ENCODE data around the gene EIF3I. TPM values are rescaled to one million over a fixed set of nuclear protein-coding genes. Genes with fewer than 3 reads are reported as not detected.

Gene EIF3I
- total RNA-seq, 1 experiment from 2014 or later = 178 TPM

DNA sequence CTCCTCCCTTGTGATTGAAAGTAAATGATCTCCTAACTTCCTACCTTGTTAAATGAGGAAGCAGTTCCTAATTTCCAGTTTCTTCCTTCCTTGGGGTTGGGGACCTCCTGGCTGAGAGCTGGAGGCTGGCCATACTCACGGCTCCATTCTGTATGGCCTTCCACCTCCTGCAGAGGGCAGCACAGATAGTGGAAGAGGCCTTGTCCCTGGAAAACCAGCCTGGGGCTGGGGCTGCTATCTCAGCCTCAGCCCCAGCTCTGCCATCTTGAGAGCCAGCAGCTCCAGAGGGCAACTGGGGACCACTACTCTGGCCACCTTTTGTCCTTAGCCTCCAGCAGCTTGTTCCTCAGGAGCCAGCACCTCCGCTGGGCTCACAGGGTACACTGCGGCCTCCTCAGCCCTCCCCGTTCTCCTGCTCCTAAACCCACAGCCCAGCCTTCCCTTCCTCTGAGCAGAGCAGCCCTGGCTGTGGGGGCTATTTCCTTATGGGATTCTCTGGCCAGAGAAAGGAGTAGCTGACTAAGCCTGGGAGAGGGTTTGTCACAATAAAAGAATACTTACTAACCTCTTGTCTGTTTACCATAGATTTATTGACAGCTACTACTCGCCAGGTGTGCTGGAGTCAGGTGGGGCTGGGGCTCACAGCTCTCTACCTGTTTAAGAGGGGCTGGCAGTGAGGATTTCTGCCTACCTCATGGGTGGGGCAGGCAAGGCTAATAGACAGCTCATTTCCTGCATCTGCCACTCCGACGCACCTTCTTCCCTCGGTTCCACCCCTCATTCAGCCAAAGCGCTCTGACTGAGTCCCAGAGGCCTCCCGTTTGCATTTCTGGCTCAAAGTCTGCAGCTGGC, 6.4 kb upstream of the EIF3I start:
- no peak overlapping the region for H3K27ac ChIP-seq (ENCODE audit: low read length)
- no peaks in the 10 kb centered on the region for H3K36me3 ChIP-seq (ENCODE audit: insufficient read depth, low read length)
- H2AFZ ChIP-seq (ENCODE audit: low read length) = no peak overlapping the region
- H3K4me3 ChIP-seq (ENCODE audit: low read length) = no peak overlapping the region
- H4K20me1 ChIP-seq (ENCODE audit: insufficient read depth, low read depth, low read length) = no peaks in the 10 kb centered on the region
- peaks cover 12% of the 10 kb centered on the region for H3K4me1 ChIP-seq (ENCODE audit: low read length)
- H3K9me3 ChIP-seq (ENCODE audit: low read length) = no peaks in the 10 kb centered on the region
- H3K4me2 ChIP-seq (ENCODE audit: low read depth, low read length, poor library complexity, severe bottlenecking) = no peak overlapping the region
- H3K9me2 ChIP-seq (replicated peaks; ENCODE audit: insufficient read depth, low read length) = no peaks in the 10 kb centered on the region
- H3K79me2 ChIP-seq (ENCODE audit: low read length) = peaks cover under 1% of the 10 kb centered on the region; the same call in 1 of the 2 replicates
- no peaks in the 10 kb centered on the region for H3K27me3 ChIP-seq (ENCODE audit: low read length)
- DNase-seq = peak; percentile 87
- no peak overlapping the region for H3K9ac ChIP-seq (ENCODE audit: low read length)

DNA sequence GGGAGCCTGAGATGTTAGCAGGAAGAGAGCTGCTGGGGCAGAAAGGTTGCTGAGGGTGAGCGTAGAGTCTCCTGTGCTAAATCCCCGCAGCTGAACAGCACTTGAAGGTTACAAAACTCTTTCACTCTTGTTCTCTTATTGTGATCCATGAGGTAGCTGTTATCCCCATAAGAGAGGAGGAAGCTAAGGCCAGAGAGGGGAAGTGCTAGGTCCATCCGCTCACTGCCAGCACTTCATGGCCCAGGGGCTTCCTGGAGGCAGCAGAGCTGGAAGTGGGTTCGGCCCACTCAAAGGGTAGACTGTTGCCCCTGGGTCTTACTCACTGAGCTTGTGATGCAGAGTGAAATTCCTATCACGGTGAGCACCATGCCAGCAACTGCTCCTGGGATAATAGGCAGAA, 5.6 kb upstream of the EIF3I start:
- H3K27me3 ChIP-seq (ENCODE audit: low read length) = no peaks in the 10 kb centered on the region
- no peak overlapping the region for H3K27ac ChIP-seq (ENCODE audit: low read length)
- H4K20me1 ChIP-seq (ENCODE audit: insufficient read depth, low read depth, low read length) = no peaks in the 10 kb centered on the region
- peaks cover 19% of the 10 kb centered on the region for H3K4me1 ChIP-seq (ENCODE audit: low read length)
- H3K4me2 ChIP-seq (ENCODE audit: low read depth, low read length, poor library complexity, severe bottlenecking) = no peak overlapping the region
- no peak overlapping the region for H3K4me3 ChIP-seq (ENCODE audit: low read length)
- H3K9me2 ChIP-seq (replicated peaks; ENCODE audit: insufficient read depth, low read length) = no peaks in the 10 kb centered on the region
- no peak overlapping the region for H3K9ac ChIP-seq (ENCODE audit: low read length)
- no peak overlapping the region for H2AFZ ChIP-seq (ENCODE audit: low read length)
- DNase-seq = no peak
- no peaks in the 10 kb centered on the region for H3K36me3 ChIP-seq (ENCODE audit: insufficient read depth, low read length)
- H3K79me2 ChIP-seq (ENCODE audit: low read length) = peaks cover 8% of the 10 kb centered on the region
- no peaks in the 10 kb centered on the region for H3K9me3 ChIP-seq (ENCODE audit: low read length)

DNA sequence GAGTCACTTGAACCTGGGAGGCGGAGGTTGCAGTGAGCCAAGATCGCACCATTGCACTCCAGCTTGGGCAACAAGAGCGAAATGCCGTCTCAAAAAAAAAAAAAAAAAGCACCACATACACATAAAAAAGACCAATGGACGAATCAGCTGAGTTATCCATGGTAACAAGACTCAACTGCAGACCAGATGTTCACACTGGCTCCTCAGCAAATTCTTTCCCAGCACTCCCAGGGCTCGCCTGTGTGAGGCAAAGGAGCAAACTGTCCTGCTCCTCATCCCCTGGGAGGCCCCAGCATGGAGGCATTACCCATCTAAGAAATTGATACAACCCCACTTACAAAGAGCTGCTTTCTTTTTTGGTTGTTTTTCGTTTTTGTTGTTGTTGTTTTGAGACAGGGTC, 3.2 kb upstream of the EIF3I start:
- no peak overlapping the region for H3K4me3 ChIP-seq (ENCODE audit: low read length)
- no peak overlapping the region for H3K9ac ChIP-seq (ENCODE audit: low read length)
- H2AFZ ChIP-seq (ENCODE audit: low read length) = no peak overlapping the region
- peaks cover 33% of the 10 kb centered on the region for H3K4me1 ChIP-seq (ENCODE audit: low read length)
- peaks cover 31% of the 10 kb centered on the region for H3K79me2 ChIP-seq (ENCODE audit: low read length)
- H3K9me3 ChIP-seq (ENCODE audit: low read length) = no peaks in the 10 kb centered on the region
- H3K4me2 ChIP-seq (ENCODE audit: low read depth, low read length, poor library complexity, severe bottlenecking) = no peak overlapping the region
- H3K27ac ChIP-seq (ENCODE audit: low read length) = no peak overlapping the region
- no peaks in the 10 kb centered on the region for H3K9me2 ChIP-seq (replicated peaks; ENCODE audit: insufficient read depth, low read length)
- no peaks in the 10 kb centered on the region for H3K27me3 ChIP-seq (ENCODE audit: low read length)
- H4K20me1 ChIP-seq (ENCODE audit: insufficient read depth, low read depth, low read length) = no peaks in the 10 kb centered on the region
- H3K36me3 ChIP-seq (ENCODE audit: insufficient read depth, low read length) = peaks cover 5% of the 10 kb centered on the region; the same call in 1 of the 2 replicates
- no peak for DNase-seq

DNA sequence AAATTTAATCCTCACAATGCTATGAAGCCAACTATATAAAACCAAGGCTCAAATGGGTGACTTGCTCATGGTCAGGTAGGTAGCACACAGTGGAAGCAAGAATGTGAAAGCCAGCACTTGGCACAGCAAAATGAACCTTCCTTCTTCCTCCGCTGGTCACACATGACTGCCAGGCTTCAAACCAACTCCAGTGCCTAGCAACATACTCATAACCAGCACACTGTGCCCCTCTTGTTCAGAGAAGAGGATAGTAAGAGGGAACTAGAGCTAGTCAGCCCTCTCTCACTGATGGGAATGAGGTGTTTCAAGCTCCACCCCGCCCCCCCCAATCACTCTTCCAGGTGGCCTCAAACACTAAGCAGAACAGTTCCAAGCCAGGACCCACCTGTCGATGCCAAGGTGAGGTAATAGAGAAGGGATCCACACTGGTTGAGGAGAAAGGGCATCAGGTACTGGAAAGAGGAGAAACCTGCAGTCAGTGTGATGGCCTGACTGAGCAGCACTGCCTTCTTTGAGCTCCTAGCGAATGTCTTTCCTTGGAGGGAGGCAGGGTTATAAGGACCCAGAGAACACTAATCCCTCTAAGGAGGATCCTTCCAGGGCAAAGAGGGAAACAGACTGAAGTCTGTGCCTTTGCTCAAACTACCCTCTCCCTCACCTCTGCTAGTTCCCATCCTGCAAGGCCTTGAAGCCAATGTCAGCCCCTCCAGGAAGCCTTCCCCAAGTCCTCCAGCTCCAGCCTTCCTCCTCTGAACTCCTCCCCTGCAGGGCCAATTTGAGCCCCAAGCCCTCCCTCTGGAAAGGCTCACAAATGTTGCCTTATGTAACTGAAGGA, 1.2 kb upstream of the EIF3I start:
- no peak overlapping the region for H2AFZ ChIP-seq (ENCODE audit: low read length)
- H3K9ac ChIP-seq (ENCODE audit: low read length) = peak overlapping the region; percentile 95
- peaks cover 33% of the 10 kb centered on the region for H3K4me1 ChIP-seq (ENCODE audit: low read length)
- H3K27ac ChIP-seq (ENCODE audit: low read length) = peak overlapping the region; percentile 31; the same call in 1 of the 2 replicates
- H3K79me2 ChIP-seq (ENCODE audit: low read length) = peaks cover 35% of the 10 kb centered on the region
- DNase-seq = no peak
- H3K9me3 ChIP-seq (ENCODE audit: low read length) = no peaks in the 10 kb centered on the region
- H3K4me2 ChIP-seq (ENCODE audit: low read depth, low read length, poor library complexity, severe bottlenecking) = peak overlapping the region; percentile 79
- H3K4me3 ChIP-seq (ENCODE audit: low read length) = peak overlapping the region; percentile 94
- H3K36me3 ChIP-seq (ENCODE audit: insufficient read depth, low read length) = peaks cover 12% of the 10 kb centered on the region; the same call in 1 of the 2 replicates
- H3K9me2 ChIP-seq (replicated peaks; ENCODE audit: insufficient read depth, low read length) = no peaks in the 10 kb centered on the region
- no peaks in the 10 kb centered on the region for H4K20me1 ChIP-seq (ENCODE audit: insufficient read depth, low read depth, low read length)
- H3K27me3 ChIP-seq (ENCODE audit: low read length) = no peaks in the 10 kb centered on the region

DNA sequence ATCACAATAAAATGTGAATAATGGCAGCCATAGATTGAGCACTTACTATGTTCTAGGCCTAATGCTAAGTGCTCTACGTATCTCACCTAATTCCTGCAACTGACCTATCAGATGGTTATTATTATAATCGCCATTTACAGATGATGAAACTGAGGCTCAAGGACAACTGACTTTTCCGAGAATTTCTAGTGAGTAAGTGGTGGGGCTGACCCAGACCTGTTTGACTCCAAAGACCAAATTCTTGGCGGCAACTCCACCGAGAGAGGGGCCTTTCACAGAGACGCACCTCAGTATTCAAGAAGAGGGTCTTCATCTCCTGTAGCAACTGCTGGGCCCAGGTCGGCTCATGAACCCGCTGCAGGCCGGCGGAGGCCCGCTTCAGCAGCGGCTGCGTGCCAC, 627 bp upstream of the EIF3I start:
- no peaks in the 10 kb centered on the region for H3K9me2 ChIP-seq (replicated peaks; ENCODE audit: insufficient read depth, low read length)
- no peaks in the 10 kb centered on the region for H3K27me3 ChIP-seq (ENCODE audit: low read length)
- DNase-seq = no peak
- no peaks in the 10 kb centered on the region for H4K20me1 ChIP-seq (ENCODE audit: insufficient read depth, low read depth, low read length)
- no peaks in the 10 kb centered on the region for H3K9me3 ChIP-seq (ENCODE audit: low read length)
- peak overlapping the region; percentile 94 for H3K4me3 ChIP-seq (ENCODE audit: low read length)
- H3K36me3 ChIP-seq (ENCODE audit: insufficient read depth, low read length) = peaks cover 12% of the 10 kb centered on the region; the same call in 1 of the 2 replicates
- peaks cover 35% of the 10 kb centered on the region for H3K79me2 ChIP-seq (ENCODE audit: low read length)
- H3K4me2 ChIP-seq (ENCODE audit: low read depth, low read length, poor library complexity, severe bottlenecking) = peak overlapping the region; percentile 79
- H3K27ac ChIP-seq (ENCODE audit: low read length) = peak overlapping the region; percentile 31; the same call in 1 of the 2 replicates
- H2AFZ ChIP-seq (ENCODE audit: low read length) = peak overlapping the region; percentile 44; the same call in 1 of the 2 replicates
- peak overlapping the region; percentile 95 for H3K9ac ChIP-seq (ENCODE audit: low read length)
- peaks cover 33% of the 10 kb centered on the region for H3K4me1 ChIP-seq (ENCODE audit: low read length)

GRCh38 chr1:32223683-32224082, 1.5 kb downstream of the EIF3I start:
- H3K79me2 ChIP-seq (ENCODE audit: low read length) = peaks cover 35% of the 10 kb centered on the region
- peak overlapping the region; percentile 94 for H3K4me3 ChIP-seq (ENCODE audit: low read length)
- H3K4me2 ChIP-seq (ENCODE audit: low read depth, low read length, poor library complexity, severe bottlenecking) = peak overlapping the region; percentile 79
- H3K27me3 ChIP-seq (ENCODE audit: low read length) = no peaks in the 10 kb centered on the region
- H2AFZ ChIP-seq (ENCODE audit: low read length) = no peak overlapping the region
- H3K4me1 ChIP-seq (ENCODE audit: low read length) = peaks cover 29% of the 10 kb centered on the region
- peaks cover 21% of the 10 kb centered on the region; the same call in 1 of the 2 replicates for H3K36me3 ChIP-seq (ENCODE audit: insufficient read depth, low read length)
- no peak overlapping the region for H3K27ac ChIP-seq (ENCODE audit: low read length)
- H4K20me1 ChIP-seq (ENCODE audit: insufficient read depth, low read depth, low read length) = no peaks in the 10 kb centered on the region
- no peaks in the 10 kb centered on the region for H3K9me2 ChIP-seq (replicated peaks; ENCODE audit: insufficient read depth, low read length)
- no peaks in the 10 kb centered on the region for H3K9me3 ChIP-seq (ENCODE audit: low read length)
- DNase-seq = no peak
- peak overlapping the region; percentile 95 for H3K9ac ChIP-seq (ENCODE audit: low read length)

DNA sequence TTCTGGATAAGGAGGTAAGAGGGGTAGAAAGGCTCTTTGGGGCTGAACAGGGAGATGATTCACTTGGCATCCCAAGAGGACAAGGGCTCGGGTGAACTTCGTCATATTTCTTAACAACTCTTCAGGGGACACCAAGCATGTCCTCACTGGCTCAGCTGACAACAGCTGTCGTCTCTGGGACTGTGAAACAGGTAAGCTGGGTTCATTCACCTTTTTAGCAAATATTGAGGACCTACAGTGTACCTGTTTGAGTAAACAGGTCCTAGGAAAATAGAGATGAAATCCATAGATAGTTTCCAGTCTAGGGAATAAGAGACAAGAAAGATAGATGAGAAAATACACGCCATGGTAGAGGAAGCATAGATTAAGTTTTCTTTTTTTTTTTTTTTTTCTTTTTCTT, 2.1 kb downstream of the EIF3I start:
- Histone ChIP-seq H3K4me1 (ENCODE audit: low read length) (peaks cover 29% of the 10 kb centered on the region), H3K9ac (ENCODE audit: low read length) (no peak overlapping the region), H3K4me3 (ENCODE audit: low read length) (no peak overlapping the region), H3K36me3 (ENCODE audit: insufficient read depth, low read length) (peaks cover 21% of the 10 kb centered on the region; the same call in 1 of the 2 replicates), H4K20me1 (ENCODE audit: insufficient read depth, low read depth, low read length) (no peaks in the 10 kb centered on the region), H3K9me3 (ENCODE audit: low read length) (no peaks in the 10 kb centered on the region), H3K27ac (ENCODE audit: low read length) (no peak overlapping the region), H2AFZ (ENCODE audit: low read length) (no peak overlapping the region), H3K79me2 (ENCODE audit: low read length) (peaks cover 35% of the 10 kb centered on the region), H3K4me2 (ENCODE audit: low read depth, low read length, poor library complexity, severe bottlenecking) (no peak overlapping the region), H3K9me2 (replicated peaks; ENCODE audit: insufficient read depth, low read length) (no peaks in the 10 kb centered on the region), H3K27me3 (ENCODE audit: low read length) (no peaks in the 10 kb centered on the region)
- DNase-seq = no peak

DNA sequence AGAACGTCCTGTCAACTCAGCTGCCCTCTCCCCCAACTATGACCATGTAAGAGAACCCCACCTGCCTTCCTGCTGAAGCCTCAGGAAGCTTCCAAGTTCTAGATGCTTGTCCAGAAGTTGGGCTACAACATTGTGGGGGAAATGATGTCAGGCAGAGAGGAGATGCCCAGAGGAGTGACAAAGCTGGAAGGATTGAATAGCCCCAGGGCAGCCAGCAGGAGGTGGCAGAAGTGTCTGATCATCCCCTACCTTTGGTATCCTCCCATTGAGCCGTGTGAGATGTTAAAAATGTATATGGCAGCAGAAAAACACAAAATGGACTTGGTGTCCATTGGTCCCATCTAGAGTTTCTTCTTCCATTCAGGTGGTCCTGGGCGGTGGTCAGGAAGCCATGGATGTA, 6.6 kb downstream of the EIF3I start:
- DNase-seq = no peak
- Histone ChIP-seq H3K27me3 (ENCODE audit: low read length) (no peaks in the 10 kb centered on the region), H4K20me1 (ENCODE audit: insufficient read depth, low read depth, low read length) (no peaks in the 10 kb centered on the region), H3K9ac (ENCODE audit: low read length) (no peak overlapping the region), H3K4me2 (ENCODE audit: low read depth, low read length, poor library complexity, severe bottlenecking) (no peak overlapping the region), H3K27ac (ENCODE audit: low read length) (no peak overlapping the region), H3K79me2 (ENCODE audit: low read length) (peaks cover 6% of the 10 kb centered on the region), H3K9me2 (replicated peaks; ENCODE audit: insufficient read depth, low read length) (no peaks in the 10 kb centered on the region), H2AFZ (ENCODE audit: low read length) (no peak overlapping the region), H3K36me3 (ENCODE audit: insufficient read depth, low read length) (peaks cover 21% of the 10 kb centered on the region; the same call in 1 of the 2 replicates), H3K9me3 (ENCODE audit: low read length) (no peaks in the 10 kb centered on the region), H3K4me1 (ENCODE audit: low read length) (peaks cover 19% of the 10 kb centered on the region), H3K4me3 (ENCODE audit: low read length) (no peak overlapping the region)
